Karpas-422 (cell line): ENCODE measurements around the gene DNAI4. TPM values are rescaled to one million over a fixed set of nuclear protein-coding genes. Genes with fewer than 3 reads are reported as not detected.

Experiments used
- DNase-seq: peaks from one replicate; pipeline ENCODE4 v3.0.0-alpha.2; 2015
- H2AFZ ChIP-seq: fragments of 200-600 bp; sonication (generic); 2 replicates; pipeline ENCODE4 v1.6.1; 2014; ENCODE audit warnings: antibody characterized with exemption, low read length, mixed read lengths
- H3K27ac ChIP-seq: fragments of 200-600 bp; sonication (generic); 2 replicates; pipeline ENCODE4 v1.5.1; 2014; ENCODE audit warnings: mild to moderate bottlenecking, low read length, moderate library complexity
- H3K27me3 ChIP-seq: fragments of 200-600 bp; sonication (generic); 2 replicates; pipeline ENCODE4 v1.6.1; 2014; ENCODE audit warnings: low read length, mixed read lengths
- H3K36me3 ChIP-seq: fragments of 200-600 bp; sonication (generic); 2 replicates; pipeline ENCODE4 v1.6.1; 2014; ENCODE audit warnings: low read length, mixed read lengths; ENCODE audit not compliant: insufficient read depth
- H3K4me1 ChIP-seq: fragments of 200-600 bp; sonication (generic); 2 replicates; pipeline ENCODE4 v1.6.1; 2014; ENCODE audit warnings: mild to moderate bottlenecking, low read length, mixed read lengths
- H3K4me2 ChIP-seq: fragments of 200-600 bp; sonication (generic); 2 replicates; pipeline ENCODE4 v1.6.1; 2014; ENCODE audit warnings: low read length, low read depth, mild to moderate bottlenecking; ENCODE audit not compliant: poor library complexity, severe bottlenecking
- H3K4me3 ChIP-seq: fragments of 200-600 bp; sonication (generic); 2 replicates; pipeline ENCODE4 v1.5.1; 2014; ENCODE audit warnings: mild to moderate bottlenecking, antibody characterized with exemption, low read length, mixed read lengths
- H3K79me2 ChIP-seq: fragments of 200-600 bp; sonication (generic); 2 replicates; pipeline ENCODE4 v1.6.1; 2014; ENCODE audit warnings: mild to moderate bottlenecking, low read length, mixed read lengths
- H3K9ac ChIP-seq: fragments of 200-600 bp; sonication (generic); 2 replicates; pipeline ENCODE4 v1.6.0; 2014; ENCODE audit warnings: low read length
- H3K9me2 ChIP-seq: fragments of 200-600 bp; sonication (generic), shearing (Covaris generic); replicated peaks from 2 replicates; pipeline ENCODE4 v1.6.0; 2014; ENCODE audit warnings: mild to moderate bottlenecking, low read length, moderate library complexity; ENCODE audit not compliant: insufficient read depth
- H3K9me3 ChIP-seq: fragments of 300-700, 200-600 bp; sonication (generic); 2 replicates; pipeline ENCODE4 v1.6.1; 2014; ENCODE audit warnings: low read length, mixed read lengths
- H4K20me1 ChIP-seq: fragments of 200-600 bp; sonication (generic); 2 replicates; pipeline ENCODE4 v1.6.1; 2014; ENCODE audit warnings: mild to moderate bottlenecking, antibody characterized with exemption, low read length, low read depth; ENCODE audit not compliant: insufficient read depth
- total RNA-seq: library from RNA; depleted of rRNA; stranded (reverse); fragments of >200 nt; shearing (Covaris generic); gene quantifications from 2 replicates; pipeline ENCODE4 v1.2.3, GENCODE V29; 2014; ENCODE audit warnings: low replicate concordance

DNAI4 gene
- total RNA-seq, 1 experiment from 2014 or later, result 0.48 TPM

DNA sequence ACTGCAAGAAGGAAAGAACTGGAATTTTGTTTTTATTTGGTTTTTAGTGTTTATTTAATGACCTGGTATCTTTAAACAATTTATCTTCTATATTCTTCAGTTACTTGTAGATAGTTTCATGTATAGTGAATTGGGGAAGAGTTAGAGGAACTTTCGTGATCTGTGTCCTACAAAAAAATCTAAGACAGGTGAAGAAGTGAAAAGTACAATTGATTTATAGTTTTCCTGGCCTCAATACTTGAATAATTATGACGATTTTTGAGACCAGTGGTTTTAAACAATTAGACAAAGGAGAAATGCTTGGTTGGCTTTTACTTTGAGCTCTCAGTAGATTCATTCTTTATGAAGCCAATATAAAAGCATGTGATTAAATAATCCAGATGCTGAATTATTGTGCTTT, 7.6 kb upstream of the DNAI4 start:
- DNase-seq, result peak; percentile 63
- H3K4me3 ChIP-seq, result peak overlapping the region; percentile 88

DNA sequence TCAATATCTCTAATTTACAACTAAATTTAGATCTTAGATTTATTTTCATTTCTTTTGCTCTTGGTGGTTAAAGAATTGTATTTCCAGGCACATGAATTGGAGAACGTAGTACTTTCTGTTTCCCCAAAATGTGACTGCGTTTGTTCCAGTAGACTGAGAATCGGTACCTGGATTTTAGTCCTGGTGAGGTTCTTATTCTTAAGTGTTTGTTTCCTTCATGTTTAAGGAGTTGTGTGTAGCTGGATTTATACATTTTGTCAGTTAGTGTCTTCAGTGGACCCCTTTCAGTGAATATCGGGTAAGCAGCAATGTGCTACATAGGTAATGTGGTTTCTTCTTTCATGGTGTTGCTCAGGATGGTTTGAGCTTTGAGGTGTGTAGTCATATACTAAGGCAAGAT, 6.9 kb upstream of the DNAI4 start:
- Histone ChIP-seq H3K4me3 (peak overlapping the region; percentile 88), H3K79me2 (peaks cover 94% of the 10 kb centered on the region), H3K27me3 (no peaks in the 10 kb centered on the region), H3K36me3 (peaks cover 6% of the 10 kb centered on the region; the same call in 1 of the 2 replicates), H3K9me2 (no peaks in the 10 kb centered on the region), H2AFZ (no peak overlapping the region), H3K4me2 (peak overlapping the region; percentile 98), H3K4me1 (peaks cover 61% of the 10 kb centered on the region), H3K9ac (peak overlapping the region; percentile 92), H3K27ac (peak overlapping the region; percentile 82), H4K20me1 (no peaks in the 10 kb centered on the region), H3K9me3 (no peaks in the 10 kb centered on the region)
- DNase-seq, result peak; percentile 62

More for the DNA sequence above, 7.6 kb upstream of the DNAI4 start:
- Histone ChIP-seq H3K27me3 (no peaks in the 10 kb centered on the region), H3K4me2 (peak overlapping the region; percentile 98), H3K9me2 (no peaks in the 10 kb centered on the region), H4K20me1 (no peaks in the 10 kb centered on the region), H2AFZ (no peak overlapping the region), H3K9me3 (no peaks in the 10 kb centered on the region), H3K4me1 (peaks cover 54% of the 10 kb centered on the region), H3K9ac (peak overlapping the region; percentile 92), H3K79me2 (peaks cover 94% of the 10 kb centered on the region), H3K36me3 (peaks cover 6% of the 10 kb centered on the region; the same call in 1 of the 2 replicates), H3K27ac (peak overlapping the region; percentile 3)

DNA sequence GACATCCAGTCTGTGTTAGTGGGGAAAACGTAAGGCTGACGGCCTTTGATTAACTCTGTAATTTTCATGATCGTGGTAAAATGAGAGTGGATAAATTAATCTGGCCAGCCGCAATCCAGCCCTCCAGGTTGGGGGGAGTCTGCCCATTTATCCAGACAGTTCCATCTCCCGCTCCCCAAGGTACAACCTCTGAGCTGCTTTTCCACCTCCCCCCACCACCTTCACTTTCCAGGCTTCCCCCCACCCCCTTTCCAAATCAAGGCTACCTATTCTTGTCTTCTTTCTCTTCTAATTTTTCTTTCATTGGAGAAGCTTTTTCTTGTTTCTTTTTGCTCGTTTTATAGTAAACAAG, 6.1 kb upstream of the DNAI4 start:
- H3K4me1 ChIP-seq, result peaks cover 66% of the 10 kb centered on the region
- peaks cover 6% of the 10 kb centered on the region; the same call in 1 of the 2 replicates for H3K36me3 ChIP-seq
- H3K4me3 ChIP-seq, result peak overlapping the region; percentile 88
- H3K27ac ChIP-seq, result peak overlapping the region; percentile 82
- peaks cover 1% of the 10 kb centered on the region; the same call in 1 of the 2 replicates for H4K20me1 ChIP-seq
- H3K4me2 ChIP-seq, result peak overlapping the region; percentile 98
- H3K9me3 ChIP-seq, result no peaks in the 10 kb centered on the region
- H3K27me3 ChIP-seq, result no peaks in the 10 kb centered on the region
- peaks cover 94% of the 10 kb centered on the region for H3K79me2 ChIP-seq
- no peaks in the 10 kb centered on the region for H3K9me2 ChIP-seq
- peak overlapping the region; percentile 92 for H3K9ac ChIP-seq
- no peak overlapping the region for H2AFZ ChIP-seq
- peak; percentile 57 for DNase-seq

DNA sequence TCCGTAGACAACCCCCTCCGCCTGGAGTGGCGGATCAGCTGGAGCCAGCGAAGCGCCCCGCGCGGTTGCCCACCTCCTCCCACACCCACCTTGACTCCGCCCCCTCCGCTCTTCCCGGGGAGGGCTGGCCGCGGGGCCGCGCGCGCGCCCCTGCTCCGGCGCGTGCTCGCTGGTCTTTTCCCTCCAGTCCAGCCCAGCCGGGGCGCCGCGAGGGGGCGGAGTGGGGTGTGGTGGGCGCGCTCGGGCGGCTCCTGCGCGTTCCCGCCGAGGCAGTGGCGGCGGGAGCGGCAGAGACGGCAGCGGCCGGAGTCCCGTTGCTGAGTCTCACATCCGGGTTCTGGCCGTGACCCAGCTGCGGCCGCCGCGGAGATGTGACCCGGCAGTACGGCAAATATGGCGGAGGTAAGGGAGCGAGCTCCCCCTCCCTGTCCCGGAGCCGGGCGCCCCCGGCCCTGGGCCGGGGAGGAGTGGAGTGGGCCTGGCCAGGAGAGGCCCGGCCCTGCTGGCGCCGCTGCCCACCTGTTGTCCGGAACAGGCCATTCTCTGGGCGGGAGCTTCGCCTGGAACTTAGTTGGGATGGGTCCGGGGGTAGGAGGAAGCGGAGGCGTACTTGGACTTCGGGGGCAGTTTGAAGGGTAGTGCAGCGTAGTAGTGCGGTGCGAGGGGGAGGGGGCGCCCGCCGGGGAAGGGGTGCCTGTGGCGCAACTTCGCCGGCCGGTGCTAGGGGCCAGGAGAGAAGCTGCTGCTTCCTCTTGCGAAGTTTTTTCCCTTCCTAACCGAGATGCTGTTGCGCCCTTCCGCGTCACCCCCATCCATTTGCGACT, 5.6 kb upstream of the DNAI4 start:
- peak overlapping the region; percentile 98 for H3K4me2 ChIP-seq
- H2AFZ ChIP-seq, result no peak overlapping the region
- H3K9me3 ChIP-seq, result no peaks in the 10 kb centered on the region
- H3K36me3 ChIP-seq, result peaks cover 6% of the 10 kb centered on the region; the same call in 1 of the 2 replicates
- DNase-seq, result peak; percentile 97
- H3K4me3 ChIP-seq, result peak overlapping the region; percentile 88
- H3K9me2 ChIP-seq, result no peaks in the 10 kb centered on the region
- peaks cover 66% of the 10 kb centered on the region for H3K4me1 ChIP-seq
- H3K79me2 ChIP-seq, result peaks cover 94% of the 10 kb centered on the region
- H3K27me3 ChIP-seq, result no peaks in the 10 kb centered on the region
- peaks cover 5% of the 10 kb centered on the region; the same call in 1 of the 2 replicates for H4K20me1 ChIP-seq
- peak overlapping the region; percentile 92 for H3K9ac ChIP-seq
- H3K27ac ChIP-seq, result peak overlapping the region; percentile 82

DNA sequence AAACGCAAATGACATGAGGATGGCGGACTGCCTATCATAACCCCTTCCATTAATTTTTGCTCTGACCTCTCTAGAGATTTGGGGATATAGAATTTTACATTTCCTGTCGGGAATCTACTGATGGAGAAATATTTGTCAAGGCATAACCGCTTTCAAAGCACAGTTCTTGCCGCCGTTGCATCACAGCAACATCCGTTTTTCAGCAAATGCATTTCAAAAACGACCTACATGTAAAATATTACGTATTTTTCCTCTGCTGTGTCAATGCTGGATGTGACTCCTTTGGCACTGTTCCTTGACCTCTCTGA, 5.0 kb upstream of the DNAI4 start:
- peaks cover 5% of the 10 kb centered on the region; the same call in 1 of the 2 replicates for H4K20me1 ChIP-seq
- H3K27me3 ChIP-seq, result no peaks in the 10 kb centered on the region
- H3K4me2 ChIP-seq, result peak overlapping the region; percentile 98
- H3K79me2 ChIP-seq, result peaks cover 89% of the 10 kb centered on the region
- H3K27ac ChIP-seq, result peak overlapping the region; percentile 40
- H3K9me2 ChIP-seq, result no peaks in the 10 kb centered on the region
- H3K9ac ChIP-seq, result peak overlapping the region; percentile 52
- 0 out of 2 replicates have a peak overlapping the region, but pooled peaks have one; percentile 4 for H2AFZ ChIP-seq
- no peaks in the 10 kb centered on the region for H3K9me3 ChIP-seq
- peak overlapping the region; percentile 88 for H3K4me3 ChIP-seq
- peaks cover 6% of the 10 kb centered on the region; the same call in 1 of the 2 replicates for H3K36me3 ChIP-seq
- H3K4me1 ChIP-seq, result peaks cover 63% of the 10 kb centered on the region
- no peak for DNase-seq

DNA sequence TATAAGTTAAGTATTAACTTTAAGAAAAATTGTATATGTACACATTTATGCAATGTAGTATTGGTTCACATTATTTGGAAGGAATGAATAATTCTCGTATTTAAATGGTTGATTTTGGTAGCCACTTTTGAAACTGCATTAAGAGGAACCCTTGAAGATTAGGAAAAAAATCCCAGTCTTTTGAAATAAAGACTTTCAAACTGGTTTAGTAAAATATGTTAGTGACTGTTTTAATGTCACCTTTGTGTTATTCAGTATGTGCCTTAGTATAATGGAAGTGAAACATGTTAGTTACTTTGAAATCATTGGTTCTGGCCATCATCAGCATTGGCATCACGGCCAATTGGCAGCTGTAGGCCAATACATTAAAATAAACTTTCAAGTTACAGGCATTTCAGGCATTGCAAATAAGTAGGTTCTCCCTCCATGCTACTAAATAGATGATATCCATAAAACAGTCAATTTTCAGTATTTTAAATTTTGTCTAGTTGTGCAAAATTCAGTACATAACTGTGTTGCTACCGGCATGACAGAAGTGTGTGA, 4.6 kb upstream of the DNAI4 start:
- peak overlapping the region; percentile 98 for H3K4me2 ChIP-seq
- no peaks in the 10 kb centered on the region for H3K9me2 ChIP-seq
- DNase-seq, result no peak
- H3K36me3 ChIP-seq, result peaks cover 6% of the 10 kb centered on the region; the same call in 1 of the 2 replicates
- peak overlapping the region; percentile 52 for H3K9ac ChIP-seq
- peak overlapping the region; percentile 40 for H3K27ac ChIP-seq
- 0 out of 2 replicates have a peak overlapping the region, but pooled peaks have one; percentile 4 for H2AFZ ChIP-seq
- no peaks in the 10 kb centered on the region for H3K9me3 ChIP-seq
- H4K20me1 ChIP-seq, result peaks cover 5% of the 10 kb centered on the region; the same call in 1 of the 2 replicates
- H3K4me3 ChIP-seq, result peak overlapping the region; percentile 88
- H3K27me3 ChIP-seq, result no peaks in the 10 kb centered on the region
- peaks cover 89% of the 10 kb centered on the region for H3K79me2 ChIP-seq
- H3K4me1 ChIP-seq, result peaks cover 59% of the 10 kb centered on the region

DNA sequence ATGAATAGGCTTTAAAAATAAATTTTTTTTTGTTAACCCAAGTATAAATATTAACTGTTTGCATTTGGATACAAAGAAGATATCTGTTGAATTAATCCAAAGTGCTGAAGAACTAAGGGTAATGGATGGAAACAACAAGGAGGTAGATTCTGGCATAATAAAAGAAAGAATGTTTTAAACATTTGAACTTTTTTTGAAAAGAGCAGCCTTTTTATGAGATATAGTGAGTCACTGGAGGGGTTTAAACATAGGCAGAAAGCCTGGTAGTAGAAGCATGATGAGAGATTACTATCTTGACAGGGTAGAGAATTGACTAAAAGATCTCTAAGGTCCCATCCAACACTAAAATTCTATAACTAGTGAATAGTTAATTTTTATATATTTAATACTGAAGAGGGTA, 2.9 kb upstream of the DNAI4 start:
- Histone ChIP-seq H3K27me3 (no peaks in the 10 kb centered on the region), H3K9me2 (no peaks in the 10 kb centered on the region), H3K9ac (peak overlapping the region; percentile 98), H3K4me3 (peak overlapping the region; percentile 99), H2AFZ (no peak overlapping the region), H3K79me2 (peaks cover 83% of the 10 kb centered on the region), H3K36me3 (no peaks in the 10 kb centered on the region), H3K27ac (peak overlapping the region; percentile 40), H3K9me3 (no peaks in the 10 kb centered on the region), H3K4me1 (peaks cover 54% of the 10 kb centered on the region), H3K4me2 (peak overlapping the region; percentile 98), H4K20me1 (peaks cover 5% of the 10 kb centered on the region; the same call in 1 of the 2 replicates)
- no peak for DNase-seq

DNA sequence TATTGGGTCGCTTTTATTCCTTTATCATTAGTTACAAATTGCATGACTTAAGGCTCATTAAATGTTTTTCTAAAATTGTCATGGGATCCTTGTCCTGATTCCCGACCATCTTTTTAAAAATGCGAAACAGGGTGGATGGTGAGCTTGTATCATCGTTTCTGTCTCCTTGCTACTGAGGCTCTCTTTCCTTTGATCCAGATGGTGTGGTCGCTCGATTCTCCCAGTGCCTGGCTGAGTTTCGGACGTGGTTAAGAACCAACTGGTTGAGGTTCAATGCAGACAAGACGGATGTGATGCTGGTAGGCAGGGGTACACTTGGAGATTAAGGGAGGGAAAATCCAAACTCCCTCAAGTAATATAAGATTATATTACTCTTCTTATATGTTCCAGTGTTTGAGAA, 1.3 kb upstream of the DNAI4 start:
- peak overlapping the region; percentile 98 for H3K4me2 ChIP-seq
- H3K79me2 ChIP-seq, result peaks cover 67% of the 10 kb centered on the region
- H4K20me1 ChIP-seq, result peaks cover 5% of the 10 kb centered on the region; the same call in 1 of the 2 replicates
- no peak overlapping the region for H2AFZ ChIP-seq
- H3K9me2 ChIP-seq, result no peaks in the 10 kb centered on the region
- H3K4me1 ChIP-seq, result peaks cover 49% of the 10 kb centered on the region
- DNase-seq, result peak; percentile 65
- peak overlapping the region; percentile 98 for H3K9ac ChIP-seq
- H3K27me3 ChIP-seq, result no peaks in the 10 kb centered on the region
- no peaks in the 10 kb centered on the region for H3K36me3 ChIP-seq
- no peaks in the 10 kb centered on the region for H3K9me3 ChIP-seq
- peak overlapping the region; percentile 99 for H3K4me3 ChIP-seq
- H3K27ac ChIP-seq, result peak overlapping the region; percentile 78
